A549 (cell line): ENCODE results near the gene TBC1D14. TPM values are rescaled to one million over a fixed set of nuclear protein-coding genes. Genes with fewer than 3 reads are reported as not detected.

Experiments
- ATAC-seq, 2 experiments: fragments of 200-7000 bp in 1 of 2; fragments of >200 bp in 1 of 2; cut with Nextera tagmentation in 1 of 2; cut with Tn5 transposase in 1 of 2; 3 replicates each; pipeline versions ENCODE4 v1.8.0 to v1.9.1; 2018 to 2020; ENCODE audit warnings: mild to moderate bottlenecking in 1 of 2, moderate library complexity in 1 of 2
- CTCF ChIA-PET: fragments of 300-600 bp; sonication (Branson Sonifier 250); formaldehyde crosslinking; extraction: SDS; loops from one replicate; lab custom pipeline; 2021; ENCODE audit warnings: antibody characterized with exemption, inconsistent platforms; lab: Yijun Ruan, JAX
- POLR2A ChIA-PET: fragments of 350-600 bp; formaldehyde crosslinking; extraction: SDS; loops from one replicate; lab custom pipeline; 2021; ENCODE audit warnings: antibody characterized with exemption, inconsistent platforms; lab: Yijun Ruan, JAX
- DNase-seq, 2 experiments: peaks; one replicate each; pipeline versions ENCODE4 v3.0.0 to v3.0.0-alpha.2; 2011 to 2016; ENCODE audit warnings: low read depth in 1 of 2, low spot score in 1 of 2
- FAIRE-seq: peaks from 2 replicates; lab custom pipeline; 2011; peaks lifted over from hg19 to GRCh38; lab: Jason Lieb, UNC
- H3K27ac ChIP-seq, 2 experiments: fragments of >200 bp; sonication (Bioruptor Twin); formaldehyde crosslinking; 3 replicates each; pipeline ENCODE4 v1.5.1; 2016 to 2017
- H3K4me1 ChIP-seq: fragments of >200 bp; sonication (Bioruptor Twin); formaldehyde crosslinking; 3 replicates; pipeline ENCODE4 v1.6.1; 2016
- H3K4me2 ChIP-seq: fragments of >200 bp; sonication (Bioruptor Twin); formaldehyde crosslinking; 3 replicates; pipeline ENCODE4 v1.6.1; 2016
- H3K4me3 ChIP-seq: fragments of >200 bp; sonication (Bioruptor Twin); formaldehyde crosslinking; 3 replicates; pipeline ENCODE4 v1.5.1; 2016
- H3K9me3 ChIP-seq: fragments of >200 bp; sonication (Bioruptor Twin); formaldehyde crosslinking; 3 replicates; pipeline ENCODE4 v1.6.1; 2016
- CBX8 ChIP-seq: fragments of 200-600 bp; sonication (generic); IDR thresholded peaks from 2 replicates; pipeline ENCODE4 v1.6.1; 2016
- CEBPB ChIP-seq, 2 experiments: fragments of >200 bp in 1 of 2; sonication (Bioruptor Twin) in 1 of 2; formaldehyde crosslinking in 1 of 2; IDR thresholded peaks; 2 replicates each; pipeline ENCODE4 v1.6.1; 2012 to 2016
- CHD4 ChIP-seq: fragments of 200-600 bp; sonication (generic); IDR thresholded peaks from 2 replicates; pipeline ENCODE4 v1.6.1; 2016; ENCODE audit warnings: antibody characterized with exemption, mild to moderate bottlenecking, borderline replicate concordance
- EHF ChIP-seq: fragments of 250-450 bp; sonication (Bioruptor Pico); IDR thresholded peaks from 2 replicates; pipeline ENCODE4 v1.5.0; 2020; ENCODE audit warnings: mild to moderate bottlenecking
- EHMT2 ChIP-seq: fragments of 200-600 bp; sonication (generic); IDR thresholded peaks from 2 replicates; pipeline ENCODE4 v1.6.1; 2016; ENCODE audit warnings: antibody characterized with exemption, low read depth, mild to moderate bottlenecking, moderate library complexity
- EP300 ChIP-seq, 2 experiments: fragments of >200 bp; sonication (Bioruptor Twin); formaldehyde crosslinking; IDR thresholded peaks; 2 replicates in 1 of 2; 3 replicates in 1 of 2; pipeline ENCODE4 v1.6.1; 2016 to 2017
- ESRRA ChIP-seq: fragments of 150-350 bp; IDR thresholded peaks from 2 replicates; pipeline ENCODE4 v1.6.1; 2014; ENCODE audit warnings: mild to moderate bottlenecking, low read length, borderline replicate concordance
- FOSB ChIP-seq: fragments of 250-450 bp; sonication (Bioruptor Pico); IDR thresholded peaks from 2 replicates; pipeline ENCODE4 v1.5.0; 2020; ENCODE audit warnings: mild to moderate bottlenecking, moderate library complexity
- FOSL2 ChIP-seq, 2 experiments: fragments of 450-650 bp in 1 of 2; fragments of >200 bp in 1 of 2; sonication (Bioruptor Twin) in 1 of 2; formaldehyde crosslinking; IDR thresholded peaks; 2 replicates each; pipeline versions ENCODE4 v1.5.0 to v1.6.1; 2016 to 2020; ENCODE audit warnings: mild to moderate bottlenecking in 1 of 2, moderate library complexity in 1 of 2
- FOXS1 ChIP-seq: fragments of 250-450 bp; sonication (Bioruptor Pico); IDR thresholded peaks from 2 replicates; pipeline ENCODE4 v1.5.0; 2020; ENCODE audit warnings: mild to moderate bottlenecking, moderate library complexity
- HDAC2 ChIP-seq: fragments of 200-600 bp; sonication (generic); IDR thresholded peaks from 2 replicates; pipeline ENCODE4 v1.6.1; 2016
- HEYL ChIP-seq: fragments of 250-450 bp; sonication (Bioruptor Pico); IDR thresholded peaks from 2 replicates; pipeline ENCODE4 v1.8.0; 2021; ENCODE audit warnings: mild to moderate bottlenecking, moderate library complexity
- HMGXB4 ChIP-seq: fragments of 250-450 bp; sonication (Bioruptor Pico); IDR thresholded peaks from 2 replicates; pipeline ENCODE4 v1.5.0; 2021; ENCODE audit warnings: mild to moderate bottlenecking, moderate library complexity, borderline replicate concordance
- HOXA7 ChIP-seq: fragments of 250-450 bp; sonication (Bioruptor Pico); IDR thresholded peaks from 2 replicates; pipeline ENCODE4 v1.5.0; 2020; ENCODE audit warnings: mild to moderate bottlenecking, moderate library complexity
- HOXB13 ChIP-seq: fragments of 250-450 bp; sonication (Bioruptor Pico); IDR thresholded peaks from 2 replicates; pipeline ENCODE4 v1.5.0; 2020; ENCODE audit warnings: low read depth, mild to moderate bottlenecking, moderate library complexity
- HOXB5 ChIP-seq: fragments of 250-450 bp; sonication (Bioruptor Pico); IDR thresholded peaks from 2 replicates; pipeline ENCODE4 v1.5.0; 2020; ENCODE audit warnings: mild to moderate bottlenecking, moderate library complexity
- JUN ChIP-seq, 2 experiments: fragments of >200 bp; sonication (Bioruptor Twin); formaldehyde crosslinking; IDR thresholded peaks; 2 replicates in 1 of 2; 3 replicates in 1 of 2; pipeline ENCODE4 v1.6.1; 2016 to 2017
- JUNB ChIP-seq: fragments of >200 bp; sonication (Bioruptor Twin); formaldehyde crosslinking; IDR thresholded peaks from 2 replicates; pipeline ENCODE4 v1.6.1; 2016
- MAFK ChIP-seq: fragments of 450-650 bp; IDR thresholded peaks from 2 replicates; pipeline ENCODE4 v1.6.1; 2014; ENCODE audit not compliant: partially characterized antibody
- MAZ ChIP-seq: fragments of 150-350 bp; IDR thresholded peaks from 2 replicates; pipeline ENCODE4 v1.6.1; 2014; ENCODE audit warnings: antibody characterized with exemption, low read depth, low read length, borderline replicate concordance
- NPAS2 ChIP-seq: fragments of 250-450 bp; sonication (Bioruptor Pico); IDR thresholded peaks from 2 replicates; pipeline ENCODE4 v1.8.0; 2022; ENCODE audit warnings: mild to moderate bottlenecking, moderate library complexity, borderline replicate concordance
- RAD21 ChIP-seq, 2 experiments: fragments of >200 bp in 1 of 2; sonication (Bioruptor Twin) in 1 of 2; formaldehyde crosslinking in 1 of 2; IDR thresholded peaks in 1 of 2; conservative IDR thresholded peaks in 1 of 2; 2 replicates in 1 of 2; 3 replicates in 1 of 2; pipeline ENCODE4 v1.6.1; 2012 to 2018; ENCODE audit warnings: inconsistent platforms in 1 of 2
- RARB ChIP-seq: fragments of 250-450 bp; sonication (Bioruptor Pico); IDR thresholded peaks from 2 replicates; pipeline ENCODE4 v1.8.0; 2021; ENCODE audit warnings: mild to moderate bottlenecking, moderate library complexity
- RCOR1 ChIP-seq: fragments of 150-350 bp; IDR thresholded peaks from 2 replicates; pipeline ENCODE4 v1.6.1; 2014; ENCODE audit warnings: antibody characterized with exemption, low read length, low read depth
- RFX5 ChIP-seq: fragments of 450-650 bp; IDR thresholded peaks from 2 replicates; pipeline ENCODE4 v1.7.1; 2014; ENCODE audit warnings: antibody characterized with exemption, mild to moderate bottlenecking, moderate library complexity
- RNF2 ChIP-seq: fragments of 200-600 bp; sonication (generic); IDR thresholded peaks from 2 replicates; pipeline ENCODE4 v1.6.1; 2016; ENCODE audit warnings: low read depth, mild to moderate bottlenecking, antibody characterized with exemption, moderate library complexity, borderline replicate concordance
- SREBF2 ChIP-seq: fragments of 450-650 bp; IDR thresholded peaks from 2 replicates; pipeline ENCODE4 v1.6.1; 2014; ENCODE audit warnings: mild to moderate bottlenecking, moderate library complexity
- USF2 ChIP-seq: fragments of 450-650 bp; IDR thresholded peaks from 2 replicates; pipeline ENCODE4 v1.6.1; 2014; ENCODE audit warnings: antibody characterized with exemption
- ZC3H11A ChIP-seq: fragments of 450-650 bp; IDR thresholded peaks from 2 replicates; pipeline ENCODE4 v1.6.1; 2014; ENCODE audit warnings: antibody characterized with exemption, mild to moderate bottlenecking
- ZFP36 ChIP-seq: fragments of 450-650 bp; IDR thresholded peaks from 2 replicates; pipeline ENCODE4 v1.6.1; 2014; ENCODE audit warnings: borderline replicate concordance; ENCODE audit not compliant: partially characterized antibody
- ZSCAN20 ChIP-seq: fragments of 250-450 bp; sonication (Bioruptor Pico); IDR thresholded peaks from 2 replicates; pipeline ENCODE4 v1.8.0; 2022; ENCODE audit warnings: mild to moderate bottlenecking, moderate library complexity
- WGBS: methylation state at CpG from one replicate; pipeline ENCODE4 v1.1.6; 2017; ENCODE audit errors: missing lambda C conversion rate; 5-methylcytosine and 5-hydroxymethylcytosine counted together
- polyA plus RNA-seq, 4 experiments: library from polyadenylated mRNA; depleted of rRNA in 3 of 4; stranded (reverse); fragments of >200 nt; fragmentation: RNase III in 1 of 4; extraction: RNeasy Plus Mini Kit Qiagen cat#74134 plus additional on column Dnase treatment in 1 of 4; gene quantifications; 2 replicates in 3 of 4; 3 replicates in 1 of 4; pipeline ENCODE4 v1.2.3, GENCODE V29; 2011 to 2017
- TF ChIP-seq, protein P1 (sequence below): fragments of >200 bp; sonication (Bioruptor Twin); formaldehyde crosslinking; IDR thresholded peaks from 3 replicates; pipeline ENCODE4 v1.6.1; 2016
- TF ChIP-seq, protein P2 (sequence below): IDR thresholded peaks from 2 replicates; pipeline ENCODE4 v1.6.1; 2012
- TF ChIP-seq, protein P3 (sequence below): IDR thresholded peaks from 2 replicates; pipeline ENCODE4 v1.6.1; 2012; ENCODE audit warnings: low read depth, borderline replicate concordance
- TF ChIP-seq, protein P4 (sequence below): fragments of >200 bp; sonication (Bioruptor Twin); formaldehyde crosslinking; IDR thresholded peaks from 2 replicates; pipeline ENCODE4 v1.6.1; 2016

TBC1D14 gene
- polyA plus RNA-seq, 2 of the 4 experiments (the other 2 are of a cell fraction): 30.2 to 39.0 TPM

- TF ChIP-seq, protein P1, sequence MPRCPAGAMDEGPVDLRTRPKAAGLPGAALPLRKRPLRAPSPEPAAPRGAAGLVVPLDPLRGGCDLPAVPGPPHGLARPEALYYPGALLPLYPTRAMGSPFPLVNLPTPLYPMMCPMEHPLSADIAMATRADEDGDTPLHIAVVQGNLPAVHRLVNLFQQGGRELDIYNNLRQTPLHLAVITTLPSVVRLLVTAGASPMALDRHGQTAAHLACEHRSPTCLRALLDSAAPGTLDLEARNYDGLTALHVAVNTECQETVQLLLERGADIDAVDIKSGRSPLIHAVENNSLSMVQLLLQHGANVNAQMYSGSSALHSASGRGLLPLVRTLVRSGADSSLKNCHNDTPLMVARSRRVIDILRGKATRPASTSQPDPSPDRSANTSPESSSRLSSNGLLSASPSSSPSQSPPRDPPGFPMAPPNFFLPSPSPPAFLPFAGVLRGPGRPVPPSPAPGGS: no peak
- TF ChIP-seq SREBF2 (no peak), RFX5 (no peak), EP300 (IDR thresholded peaks at IDR 0.05) (no peak), HOXB5 (CRISPR knock-in tag) (no peak), JUNB (no peak), MAFK (no peak), HMGXB4 (CRISPR knock-in tag) (no peak), NPAS2 (CRISPR knock-in tag) (no peak), ZSCAN20 (CRISPR knock-in tag) (no peak), MAZ (no peak), RCOR1 (no peak), HOXA7 (no peak), FOSB (no peak), CHD4 (no peak), ESRRA (no peak), RAD21 (conservative IDR thresholded peaks at IDR 0.05 in 1 of 2, IDR thresholded peaks at IDR 0.05 in 1 of 2) (no peak)
- TF ChIP-seq, protein P2, sequence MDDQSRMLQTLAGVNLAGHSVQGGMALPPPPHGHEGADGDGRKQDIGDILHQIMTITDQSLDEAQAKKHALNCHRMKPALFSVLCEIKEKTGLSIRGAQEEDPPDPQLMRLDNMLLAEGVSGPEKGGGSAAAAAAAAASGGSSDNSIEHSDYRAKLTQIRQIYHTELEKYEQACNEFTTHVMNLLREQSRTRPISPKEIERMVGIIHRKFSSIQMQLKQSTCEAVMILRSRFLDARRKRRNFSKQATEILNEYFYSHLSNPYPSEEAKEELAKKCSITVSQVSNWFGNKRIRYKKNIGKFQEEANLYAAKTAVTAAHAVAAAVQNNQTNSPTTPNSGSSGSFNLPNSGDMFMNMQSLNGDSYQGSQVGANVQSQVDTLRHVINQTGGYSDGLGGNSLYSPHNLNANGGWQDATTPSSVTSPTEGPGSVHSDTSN: no peak
- TF ChIP-seq, protein P3, sequence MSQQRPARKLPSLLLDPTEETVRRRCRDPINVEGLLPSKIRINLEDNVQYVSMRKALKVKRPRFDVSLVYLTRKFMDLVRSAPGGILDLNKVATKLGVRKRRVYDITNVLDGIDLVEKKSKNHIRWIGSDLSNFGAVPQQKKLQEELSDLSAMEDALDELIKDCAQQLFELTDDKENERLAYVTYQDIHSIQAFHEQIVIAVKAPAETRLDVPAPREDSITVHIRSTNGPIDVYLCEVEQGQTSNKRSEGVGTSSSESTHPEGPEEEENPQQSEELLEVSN: no peak
- WGBS: 73% methylated on average over 4 of the region's 4 CpGs
- ATAC-seq: no peak
- POLR2A ChIA-PET: no interaction called here
- no peak for DNase-seq
- Histone ChIP-seq H3K27ac (no peak overlapping the region), H3K4me1 (peaks cover 24% of the 10 kb centered on the region), H3K9me3 (no peaks in the 10 kb centered on the region), H3K4me3 (no peak overlapping the region), H3K4me2 (no peak overlapping the region)
- CTCF ChIA-PET: interaction anchor here (1.4 to 4.3 kb wide), 2 partner anchors 29 to 42 kb away, joined by 3 to 26 read pairs; no protein-coding TSS in a partner anchor
- no peak for FAIRE-seq
Observed at GRCh38 chr4:7040765-7041164, 131.1 kb downstream of the TBC1D14 start.

GRCh38 chr4:7041246-7041645, 131.6 kb downstream of the TBC1D14 start:
- Histone ChIP-seq H3K9me3 (no peaks in the 10 kb centered on the region), H3K4me1 (peaks cover 19% of the 10 kb centered on the region), H3K4me3 (no peak overlapping the region), H3K4me2 (no peak overlapping the region), H3K27ac (no peak overlapping the region)
- no peak for DNase-seq
- POLR2A ChIA-PET: no interaction called here
- 93% methylated on average over 19 of the region's 19 CpGs for WGBS
- TF ChIP-seq RNF2 (no peak), HDAC2 (no peak), MAFK (no peak), CBX8 (no peak), HOXB13 (CRISPR knock-in tag) (no peak), JUNB (no peak), EHMT2 (no peak), ZFP36 (no peak), ZC3H11A (no peak), HEYL (CRISPR knock-in tag) (no peak), FOXS1 (no peak), EHF (no peak), NPAS2 (CRISPR knock-in tag) (no peak), USF2 (no peak), HOXA7 (no peak), RARB (CRISPR knock-in tag) (no peak), CEBPB (IDR thresholded peaks at IDR 0.05) (no peak), FOSL2 (IDR thresholded peaks at IDR 0.05) (no peak), FOSL2 (CRISPR knock-in tag; IDR thresholded peaks at IDR 0.05) (no peak), JUN (IDR thresholded peaks at IDR 0.05) (no peak)
- TF ChIP-seq, protein P4, sequence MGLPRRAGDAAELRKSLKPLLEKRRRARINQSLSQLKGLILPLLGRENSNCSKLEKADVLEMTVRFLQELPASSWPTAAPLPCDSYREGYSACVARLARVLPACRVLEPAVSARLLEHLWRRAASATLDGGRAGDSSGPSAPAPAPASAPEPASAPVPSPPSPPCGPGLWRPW: no peak
- CTCF ChIA-PET: interaction anchor here (1.4 to 4.3 kb wide), 2 partner anchors 29 to 42 kb away, joined by 3 to 26 read pairs; no protein-coding TSS in a partner anchor
- no peak for FAIRE-seq
- no peak for ATAC-seq
